ENCODE data around the gene SLC25A28.

The SLC25A28 gene

GRCh38 chr10:99583687-99584086 is 36.6 kb downstream of the SLC25A28 start:
- no peak for DNase-seq

GRCh38 chr10:99582255-99582770 is 37.9 kb downstream of the SLC25A28 start:
- DNase-seq = no peak

- DNase-seq = no peak
Measured at GRCh38 chr10:99579971-99580370, 40.3 kb downstream of the SLC25A28 start.

GRCh38 chr10:99573790-99574189 is 46.4 kb downstream of the SLC25A28 start:
- DNase-seq = no peak

DNA sequence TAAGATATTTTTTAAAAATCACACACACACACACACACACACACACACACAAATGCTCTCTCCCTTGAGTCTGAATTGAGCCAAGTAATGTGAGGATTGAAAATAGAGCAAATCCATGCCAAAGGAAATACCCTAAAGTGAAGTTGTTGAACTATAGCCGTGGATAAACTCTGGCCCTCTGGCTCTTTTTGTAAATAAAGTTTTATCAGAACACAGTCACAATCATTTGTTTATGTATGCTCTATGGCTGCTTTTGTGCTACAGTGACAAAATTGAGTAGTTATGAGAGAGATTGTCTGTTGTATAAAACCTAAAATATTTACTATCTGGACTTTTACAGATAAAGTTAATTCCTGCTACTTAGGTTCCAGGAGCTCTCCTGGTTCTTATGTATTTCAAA is 48.4 kb downstream of the SLC25A28 start:
- no peak for DNase-seq

GRCh38 chr10:99569961-99570360 is 50.3 kb downstream of the SLC25A28 start:
- no peak for DNase-seq

DNA sequence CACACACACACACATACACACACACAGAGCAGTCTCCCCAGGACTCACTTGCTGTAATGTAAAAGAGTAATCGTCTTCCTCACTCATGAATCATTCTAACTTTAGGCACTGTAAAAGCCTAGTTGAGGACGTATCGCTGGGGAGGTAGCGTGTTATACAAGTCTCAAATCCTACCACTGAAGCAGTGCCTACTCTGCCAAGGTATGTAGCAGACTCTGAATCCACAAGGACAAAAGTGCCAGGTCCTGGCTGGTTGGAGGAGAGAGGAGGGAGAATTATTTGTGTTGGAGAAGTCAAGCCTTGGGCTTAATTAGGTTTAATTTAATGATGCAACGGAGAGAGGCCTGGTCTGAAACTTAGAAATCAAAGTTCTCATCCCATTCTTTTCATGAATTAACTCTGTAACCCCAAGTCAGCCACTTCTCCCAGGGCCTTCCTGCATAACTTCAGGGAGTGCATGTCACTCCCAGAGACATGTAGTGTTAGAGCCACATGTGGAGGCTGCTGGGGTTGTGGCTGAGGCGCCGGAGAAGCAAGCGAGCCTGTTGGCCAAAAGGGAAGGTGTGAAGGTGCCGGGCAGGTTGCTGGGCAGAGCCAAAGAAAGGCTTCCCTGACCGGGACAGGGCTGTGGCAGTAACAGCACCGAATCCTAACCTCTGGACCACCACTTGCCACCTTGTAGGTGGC is 50.8 kb downstream of the SLC25A28 start:
- no peak for DNase-seq

DNA sequence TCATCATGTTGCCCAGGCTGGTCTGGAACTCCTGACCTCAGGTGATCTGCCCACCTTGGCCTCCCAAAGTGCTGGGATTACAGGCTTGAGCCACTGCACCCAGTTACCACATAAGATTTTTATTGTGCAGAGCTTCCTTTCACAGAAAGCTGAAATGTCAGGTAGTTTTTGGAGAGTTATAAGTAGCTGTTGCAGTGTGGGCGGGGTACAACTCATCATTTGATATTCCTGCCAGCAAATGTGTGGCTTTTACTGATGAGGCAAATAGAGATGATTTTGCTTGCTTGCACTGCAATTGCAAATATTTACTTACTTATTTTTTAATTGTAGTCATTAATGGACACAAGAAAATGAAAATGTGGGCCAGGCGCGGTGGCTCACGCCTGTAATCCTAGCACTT is 55.1 kb downstream of the SLC25A28 start:
- no peak for DNase-seq

DNA sequence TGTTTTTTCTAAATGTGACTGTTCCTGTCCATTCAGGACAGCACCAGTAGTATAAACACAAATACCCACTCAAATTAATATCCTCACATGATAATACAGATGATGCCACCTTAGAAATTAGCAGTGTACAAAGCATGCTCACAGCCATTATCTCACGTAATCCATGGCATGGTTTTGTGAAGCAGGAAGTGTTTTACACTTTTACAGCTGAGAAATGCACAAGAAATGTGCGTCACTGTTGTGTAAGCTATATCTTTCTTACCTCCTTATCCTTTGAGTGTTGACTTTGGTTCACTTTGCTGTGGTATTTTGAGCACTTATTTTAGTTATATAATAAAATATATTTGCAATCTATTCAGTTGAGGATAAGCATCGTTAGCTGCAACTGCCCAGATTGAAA is 55.9 kb downstream of the SLC25A28 start:
- no peak for DNase-seq

GRCh38 chr10:99562631-99563030 is 57.6 kb downstream of the SLC25A28 start:
- DNase-seq = no peak

Data from activated CD8-positive, alpha-beta memory T cell treated with anti-CD3 and anti-CD28 coated beads for 24 hours (primary cell).